ENCODE results near the gene OR8K1. TPM values are rescaled to one million over a fixed set of nuclear protein-coding genes. Genes with fewer than 3 reads are reported as not detected.

The OR8K1 gene
- total and polyA plus RNA-seq, 7 donors = not detected

DNA sequence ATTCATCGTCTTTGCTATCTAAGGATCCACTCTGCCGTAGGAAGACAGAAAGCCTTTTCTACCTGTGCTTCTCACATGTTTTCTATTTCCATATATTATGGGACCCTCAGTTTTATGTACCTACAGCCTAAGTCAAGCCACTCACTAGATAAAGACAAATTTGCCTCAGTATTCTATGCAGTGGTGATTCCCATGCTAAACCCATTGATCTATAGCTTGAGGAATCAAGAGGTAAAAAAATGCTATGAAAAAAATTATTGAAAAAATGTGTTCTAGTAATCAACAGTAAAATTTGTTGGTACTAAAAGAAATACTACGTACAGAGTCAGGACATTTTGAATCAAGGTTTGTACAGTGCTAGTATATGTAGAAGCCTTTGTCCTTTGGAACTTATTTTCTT lies 48.5 kb downstream of the OR8K1 start:
- H3K36me3 ChIP-seq (ENCODE audit: insufficient read depth in 1 of 2, low read depth in 1 of 2) = no peaks in the 10 kb centered on the region
- H3K4me1 ChIP-seq = no peaks in the 10 kb centered on the region
- H3K4me3 ChIP-seq = no peak overlapping the region
- TF ChIP-seq CTCF (IDR thresholded peaks at IDR 0.05) = no peak
- no peak overlapping the region for H3K27ac ChIP-seq
- no peak for ATAC-seq
- intact Hi-C loops (cut with DNase I) = no loop called here
- 86 to 97% (median 89%) methylated on average over 3 of the region's 3 CpGs for WGBS, 3 donors
- H3K9me3 ChIP-seq = no peaks in the 10 kb centered on the region
- no peaks in the 10 kb centered on the region for H3K27me3 ChIP-seq (ENCODE audit: insufficient read depth in 3 of 3, low read length in 2 of 3)
- DNase-seq = no peak

GRCh38 chr11:56396047-56396446 lies 50.2 kb downstream of the OR8K1 start:
- ATAC-seq = no peak
- Histone ChIP-seq H3K27ac (no peak overlapping the region), H3K4me3 (no peak overlapping the region), H3K9me3 (no peaks in the 10 kb centered on the region), H3K27me3 (ENCODE audit: insufficient read depth in 3 of 3, low read length in 2 of 3) (no peaks in the 10 kb centered on the region), H3K4me1 (no peaks in the 10 kb centered on the region), H3K36me3 (ENCODE audit: insufficient read depth in 1 of 2, low read depth in 1 of 2) (no peaks in the 10 kb centered on the region)
- TF ChIP-seq CTCF (IDR thresholded peaks at IDR 0.05) = no peak
- 56 to 62% (median 60%) methylated on average over 3 of the region's 3 CpGs for WGBS, 3 donors
- intact Hi-C loops (cut with DNase I) = no loop called here
- no peak for DNase-seq

Other genes with a start within 250 kb of the OR8K1 start
- gene OR8H2, start 242.4 kb upstream of the OR8K1 start, total RNA-seq = not detected
- not detected for gene OR8H2, start 242.4 kb upstream of the OR8K1 start, polyA plus RNA-seq
- gene OR8H3, start 223.7 kb upstream of the OR8K1 start, total RNA-seq = not detected
- not detected for gene OR8H3, start 223.7 kb upstream of the OR8K1 start, polyA plus RNA-seq
- gene OR8J3, start 205.8 kb upstream of the OR8K1 start, total RNA-seq = not detected
- not detected for gene OR8J3, start 205.8 kb upstream of the OR8K1 start, polyA plus RNA-seq
- gene OR8K5, start 185.7 kb upstream of the OR8K1 start, total RNA-seq = not detected
- not detected for gene OR8K5, start 185.7 kb upstream of the OR8K1 start, polyA plus RNA-seq
- not detected for gene OR5J2, start 169.4 kb upstream of the OR8K1 start, total RNA-seq
- not detected for gene OR5J2, start 169.4 kb upstream of the OR8K1 start, polyA plus RNA-seq
- not detected for gene OR5T2, start 111.8 kb upstream of the OR8K1 start, total RNA-seq
- gene OR5T2, start 111.8 kb upstream of the OR8K1 start, polyA plus RNA-seq = not detected
- gene OR5T3, start 93.8 kb upstream of the OR8K1 start, total RNA-seq = not detected
- gene OR5T3, start 93.8 kb upstream of the OR8K1 start, polyA plus RNA-seq = not detected
- gene OR5T1, start 71.9 kb upstream of the OR8K1 start, total RNA-seq = not detected
- not detected for gene OR5T1, start 71.9 kb upstream of the OR8K1 start, polyA plus RNA-seq
- gene OR8H1, start 53.8 kb upstream of the OR8K1 start, total RNA-seq = not detected
- not detected for gene OR8H1, start 53.8 kb upstream of the OR8K1 start, polyA plus RNA-seq
- gene OR8K3, start 30.9 kb upstream of the OR8K1 start, total RNA-seq = not detected
- gene OR8K3, start 30.9 kb upstream of the OR8K1 start, polyA plus RNA-seq = not detected
- gene OR8J1, start 8.3 kb downstream of the OR8K1 start, total RNA-seq = not detected
- not detected for gene OR8J1, start 8.3 kb downstream of the OR8K1 start, polyA plus RNA-seq
- gene OR8U1, start 29.6 kb downstream of the OR8K1 start, total RNA-seq = not detected
- not detected for gene OR8U1, start 29.6 kb downstream of the OR8K1 start, polyA plus RNA-seq
- gene OR5AL1, start 66.7 kb downstream of the OR8K1 start, total RNA-seq = not detected
- gene OR5AL1, start 66.7 kb downstream of the OR8K1 start, polyA plus RNA-seq = not detected
- gene OR5M3, start 127.3 kb downstream of the OR8K1 start, total RNA-seq = not detected
- gene OR5M3, start 127.3 kb downstream of the OR8K1 start, polyA plus RNA-seq = not detected
- gene OR5M8, start 145.3 kb downstream of the OR8K1 start, total RNA-seq = not detected
- gene OR5M8, start 145.3 kb downstream of the OR8K1 start, polyA plus RNA-seq = not detected
- not detected for gene OR5M11, start 197.2 kb downstream of the OR8K1 start, total RNA-seq
- not detected for gene OR5M11, start 197.2 kb downstream of the OR8K1 start, polyA plus RNA-seq
- not detected for gene OR5M10, start 231.7 kb downstream of the OR8K1 start, total RNA-seq
- not detected for gene OR5M10, start 231.7 kb downstream of the OR8K1 start, polyA plus RNA-seq